ENCODE measurements around the gene RMC1.

The RMC1 gene

DNA sequence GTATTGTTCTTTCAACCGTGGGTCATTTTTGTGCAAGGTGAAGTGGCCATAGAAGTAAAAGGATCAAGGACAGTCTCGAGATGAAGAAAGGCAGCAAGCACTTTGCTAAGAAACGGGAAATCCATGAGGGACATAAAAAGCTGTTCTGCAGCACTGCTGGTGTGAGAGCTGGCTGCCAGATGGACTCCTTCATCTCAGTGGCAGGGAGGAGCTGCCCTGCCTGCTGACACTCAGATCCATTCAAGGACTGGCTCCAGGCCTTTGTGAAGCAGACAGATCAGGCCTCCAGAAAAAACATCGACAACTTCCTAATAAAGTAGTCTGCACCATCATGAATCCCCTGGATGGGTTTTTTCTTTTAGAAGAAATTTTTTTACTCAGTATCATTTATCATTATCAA, 29.5 kb downstream of the RMC1 start:
- TF ChIP-seq CTCF (IDR thresholded peaks at IDR 0.05; ENCODE audit: low read length) (no peak), EZH2phosphoT487 (IDR thresholded peaks at IDR 0.05; ENCODE audit: low read length) (no peak), EZH2 (optimal IDR thresholded peaks at IDR 0.05; ENCODE audit: low read depth, low read length) (no peak)
- Histone ChIP-seq H3F3A (ENCODE audit: insufficient read depth, low read length) (no peaks in the 10 kb centered on the region), H3K27ac (ENCODE audit: low read length) (no peak overlapping the region), H4K20me1 (ENCODE audit: insufficient read depth, low read length) (no peaks in the 10 kb centered on the region), H3K36me3 (replicated peaks; ENCODE audit: insufficient read depth, low read length) (peaks cover 13% of the 10 kb centered on the region; the same call in 1 of the 2 replicates), H3K79me2 (ENCODE audit: low read length) (no peaks in the 10 kb centered on the region), H3K9me3 (replicated peaks; ENCODE audit: insufficient read depth, low read length) (no peaks in the 10 kb centered on the region), H3K9me2 (replicated peaks; ENCODE audit: insufficient read depth, low read length) (no peaks in the 10 kb centered on the region), H2AFZ (ENCODE audit: low read length) (no peak overlapping the region), H3K4me2 (ENCODE audit: low read depth, low read length) (no peak overlapping the region), H3K27me3 (replicated peaks; ENCODE audit: insufficient read depth, low read length) (no peaks in the 10 kb centered on the region), H3K4me1 (ENCODE audit: low read length) (no peaks in the 10 kb centered on the region), H3K4me3 (ENCODE audit: low read length) (no peak overlapping the region), H3K9ac (ENCODE audit: low read length) (no peak overlapping the region)
- DNase-seq = no peak

DNA sequence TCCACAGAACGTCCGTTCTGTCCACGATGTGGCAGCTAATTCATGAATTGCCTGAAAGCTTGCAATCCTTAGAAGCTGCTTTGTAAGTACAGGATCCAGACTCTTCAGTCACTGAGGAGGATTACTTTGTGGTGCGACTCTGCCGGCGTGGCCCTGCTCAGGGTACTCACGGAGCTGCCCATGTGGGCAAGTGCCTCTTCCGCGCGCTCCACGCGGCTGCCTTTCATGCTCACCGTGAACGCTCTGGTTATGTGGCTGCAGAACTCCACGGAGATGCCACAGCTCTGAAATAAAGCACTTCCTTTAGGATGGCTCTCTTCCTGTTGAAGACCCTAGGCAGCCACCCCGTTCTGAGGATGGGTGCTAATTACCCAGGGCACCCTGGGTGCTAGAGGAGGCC, 31.0 kb downstream of the RMC1 start:
- Histone ChIP-seq H4K20me1 (ENCODE audit: insufficient read depth, low read length) (no peaks in the 10 kb centered on the region), H3K4me2 (ENCODE audit: low read depth, low read length) (no peak overlapping the region), H3K9ac (ENCODE audit: low read length) (no peak overlapping the region), H3K79me2 (ENCODE audit: low read length) (no peaks in the 10 kb centered on the region), H3K27ac (ENCODE audit: low read length) (no peak overlapping the region), H2AFZ (ENCODE audit: low read length) (no peak overlapping the region), H3K36me3 (replicated peaks; ENCODE audit: insufficient read depth, low read length) (peaks cover 18% of the 10 kb centered on the region), H3F3A (ENCODE audit: insufficient read depth, low read length) (no peaks in the 10 kb centered on the region), H3K4me3 (ENCODE audit: low read length) (no peak overlapping the region), H3K9me3 (replicated peaks; ENCODE audit: insufficient read depth, low read length) (no peaks in the 10 kb centered on the region), H3K9me2 (replicated peaks; ENCODE audit: insufficient read depth, low read length) (no peaks in the 10 kb centered on the region), H3K27me3 (replicated peaks; ENCODE audit: insufficient read depth, low read length) (no peaks in the 10 kb centered on the region), H3K4me1 (ENCODE audit: low read length) (peaks cover 2% of the 10 kb centered on the region)
- DNase-seq = no peak
- TF ChIP-seq EZH2phosphoT487 (IDR thresholded peaks at IDR 0.05; ENCODE audit: low read length) (no peak), EZH2 (optimal IDR thresholded peaks at IDR 0.05; ENCODE audit: low read depth, low read length) (no peak), CTCF (IDR thresholded peaks at IDR 0.05; ENCODE audit: low read length) (no peak)

DNA sequence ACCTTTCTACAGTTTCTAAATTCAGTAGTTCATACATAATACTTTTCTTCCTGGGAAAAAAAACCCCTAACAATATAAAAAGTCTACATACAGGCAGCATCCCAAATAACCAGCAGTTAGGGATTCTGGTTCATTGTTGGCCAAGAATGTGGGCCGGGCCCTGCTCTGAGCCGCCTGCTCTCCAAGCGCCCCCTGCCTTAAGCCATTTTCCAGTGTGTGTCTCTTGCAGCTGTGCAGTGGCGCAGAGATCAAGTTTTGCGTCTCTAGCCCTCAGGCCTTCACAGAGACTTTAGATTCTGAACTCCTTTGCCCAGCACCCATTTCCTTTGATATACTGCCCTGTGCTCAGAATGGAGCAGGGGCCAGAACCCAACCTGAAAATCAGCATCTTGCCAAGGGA, 32.9 kb downstream of the RMC1 start:
- no peak overlapping the region for H3K9ac ChIP-seq (ENCODE audit: low read length)
- H3K27ac ChIP-seq (ENCODE audit: low read length) = no peak overlapping the region
- peaks cover 19% of the 10 kb centered on the region for H3K36me3 ChIP-seq (replicated peaks; ENCODE audit: insufficient read depth, low read length)
- peaks cover 20% of the 10 kb centered on the region for H3K4me1 ChIP-seq (ENCODE audit: low read length)
- H3K79me2 ChIP-seq (ENCODE audit: low read length) = no peaks in the 10 kb centered on the region
- H4K20me1 ChIP-seq (ENCODE audit: insufficient read depth, low read length) = no peaks in the 10 kb centered on the region
- no peak overlapping the region for H2AFZ ChIP-seq (ENCODE audit: low read length)
- H3F3A ChIP-seq (ENCODE audit: insufficient read depth, low read length) = peaks cover 13% of the 10 kb centered on the region
- no peak overlapping the region for H3K4me3 ChIP-seq (ENCODE audit: low read length)
- H3K27me3 ChIP-seq (replicated peaks; ENCODE audit: insufficient read depth, low read length) = no peaks in the 10 kb centered on the region
- no peaks in the 10 kb centered on the region for H3K9me2 ChIP-seq (replicated peaks; ENCODE audit: insufficient read depth, low read length)
- TF ChIP-seq EZH2 (optimal IDR thresholded peaks at IDR 0.05; ENCODE audit: low read depth, low read length) = no peak
- H3K4me2 ChIP-seq (ENCODE audit: low read depth, low read length) = no peak overlapping the region
- no peak for DNase-seq
- H3K9me3 ChIP-seq (replicated peaks; ENCODE audit: insufficient read depth, low read length) = no peaks in the 10 kb centered on the region

- H3K36me3 ChIP-seq (replicated peaks; ENCODE audit: insufficient read depth, low read length) = peaks cover 14% of the 10 kb centered on the region
- no peaks in the 10 kb centered on the region for H3K27me3 ChIP-seq (replicated peaks; ENCODE audit: insufficient read depth, low read length)
- H2AFZ ChIP-seq (ENCODE audit: low read length) = no peak overlapping the region
- no peak overlapping the region for H3K4me2 ChIP-seq (ENCODE audit: low read depth, low read length)
- H3K9me3 ChIP-seq (replicated peaks; ENCODE audit: insufficient read depth, low read length) = no peaks in the 10 kb centered on the region
- no peak overlapping the region for H3K4me3 ChIP-seq (ENCODE audit: low read length)
- H4K20me1 ChIP-seq (ENCODE audit: insufficient read depth, low read length) = no peaks in the 10 kb centered on the region
- H3K27ac ChIP-seq (ENCODE audit: low read length) = no peak overlapping the region
- peaks cover 31% of the 10 kb centered on the region for H3K4me1 ChIP-seq (ENCODE audit: low read length)
- no peaks in the 10 kb centered on the region for H3K79me2 ChIP-seq (ENCODE audit: low read length)
- DNase-seq = no peak
- H3K9me2 ChIP-seq (replicated peaks; ENCODE audit: insufficient read depth, low read length) = no peaks in the 10 kb centered on the region
- TF ChIP-seq EZH2 (optimal IDR thresholded peaks at IDR 0.05; ENCODE audit: low read depth, low read length) (no peak), EZH2phosphoT487 (IDR thresholded peaks at IDR 0.05; ENCODE audit: low read length) (no peak), CTCF (IDR thresholded peaks at IDR 0.05; ENCODE audit: low read length) (no peak)
- no peak overlapping the region for H3K9ac ChIP-seq (ENCODE audit: low read length)
- peaks cover 24% of the 10 kb centered on the region for H3F3A ChIP-seq (ENCODE audit: insufficient read depth, low read length)
Observed at GRCh38 chr18:23537274-23537673, 34.0 kb downstream of the RMC1 start.

All from MM.1S (cell line).